ENCODE measurements around the gene GOLGA6B.
"Not testable (repeated sequence)": the region's sequence is repeated elsewhere in the genome, so short reads cannot be mapped to it uniquely, and the experiment has no call there.

DNA sequence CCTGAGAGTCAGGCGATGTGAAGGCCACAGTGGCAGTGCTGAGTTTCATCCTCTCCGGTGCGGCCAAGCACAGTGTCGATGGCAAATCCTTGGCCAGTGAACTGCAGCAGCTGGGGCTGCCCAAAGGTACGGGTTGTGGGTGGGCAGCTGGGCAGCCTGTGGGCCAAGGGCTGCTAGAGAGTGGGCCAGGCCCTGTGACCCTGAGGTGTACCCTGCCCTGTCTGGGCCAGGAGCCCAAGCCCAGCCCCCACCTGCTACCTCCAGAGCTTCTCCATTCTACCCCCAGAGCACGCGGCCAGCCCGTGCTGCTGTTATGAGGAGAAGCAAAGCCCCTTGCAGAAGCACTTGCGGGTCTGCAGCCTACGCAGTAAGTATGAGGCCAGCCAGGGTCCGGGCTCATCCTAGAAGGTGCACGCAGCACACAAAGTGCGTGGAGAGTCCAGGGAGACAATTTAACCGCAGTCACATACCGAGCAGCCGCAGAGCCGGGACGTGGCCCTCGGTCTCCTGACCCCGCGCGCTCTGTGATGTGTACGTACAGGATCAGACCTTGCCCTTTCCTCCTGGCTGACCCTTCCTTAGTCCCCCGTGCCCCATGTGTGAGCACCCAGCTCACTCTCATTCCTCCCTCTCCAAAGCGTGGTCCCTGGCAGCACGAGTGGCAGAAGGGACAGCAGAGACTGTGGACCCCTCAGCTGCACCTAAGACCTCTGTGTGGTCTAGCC is 14.6 kb upstream of the GOLGA6B start:
- TF ChIP-seq SUZ12 (IDR thresholded peaks at IDR 0.05; ENCODE audit: extremely low read depth, insufficient read depth, insufficient read length); ZNF274 (IDR thresholded peaks at IDR 0.05; ENCODE audit: low read depth, low read length); YY1 (IDR thresholded peaks at IDR 0.05; ENCODE audit: insufficient read depth, insufficient read length): not testable (repeated sequence)

Measured in NT2/D1 (cell line).